ENCODE measurements around the gene ABCB4. TPM values are rescaled to one million over a fixed set of nuclear protein-coding genes. Genes with fewer than 3 reads are reported as not detected.

The ABCB4 gene
- polyA plus RNA-seq, 1 donor (not counting 4 experiments of a cell fraction or from before 2014, with no cell fraction given) = not detected

- no peak for DNase-seq (ENCODE audit: low read depth, low spot score)
- Histone ChIP-seq H3K79me2 (ENCODE audit: control insufficient read depth, insufficient read depth, low read length) (no peaks in the 10 kb centered on the region), H3K4me2 (ENCODE audit: control insufficient read depth, extremely low read depth, insufficient read depth, low read depth, low read length) (no peak overlapping the region), H3K27ac (ENCODE audit: control insufficient read depth, insufficient read depth, low read length) (no peak overlapping the region), H3K9me1 (ENCODE audit: control insufficient read depth, extremely low read depth, insufficient read depth, low read length) (no peaks in the 10 kb centered on the region), H3K4me3 (ENCODE audit: control insufficient read depth in 2 of 3, extremely low read depth in 1 of 3, insufficient read depth in 2 of 3, low read depth in 1 of 3, low read length in 3 of 3) (no peak overlapping the region), H4K20me1 (ENCODE audit: control insufficient read depth, extremely low read depth, insufficient read depth, low read length) (no peaks in the 10 kb centered on the region), H3K27me3 (ENCODE audit: control insufficient read depth, extremely low read depth, insufficient read depth, low read length) (no peaks in the 10 kb centered on the region), H3K36me3 (ENCODE audit: control insufficient read depth in 2 of 2, extremely low read depth in 1 of 2, insufficient read depth in 2 of 2, low read length in 2 of 2) (peaks cover 0 to 4% of the 10 kb centered on the region in 2 experiments), H3K4me1 (ENCODE audit: control insufficient read depth, extremely low read depth, insufficient read depth, low read length) (no peaks in the 10 kb centered on the region), H2AFZ (ENCODE audit: control insufficient read depth, low read length) (no peak overlapping the region), H3K9me3 (ENCODE audit: control insufficient read depth, low read depth, low read length) (no peaks in the 10 kb centered on the region), H3K9ac (ENCODE audit: control insufficient read depth, extremely low read depth, insufficient read depth, low read length) (no peak overlapping the region)
- FAIRE-seq = no peak
- no peak for TF ChIP-seq EZH2 (IDR thresholded peaks at IDR 0.05; ENCODE audit: low read length)
- TF ChIP-seq CTCF (optimal IDR thresholded peaks at IDR 0.05 in 1 of 3, IDR thresholded peaks at IDR 0.05 in 1 of 3, conservative IDR thresholded peaks at IDR 0.05 in 1 of 3; ENCODE audit: extremely low read depth in 1 of 3, insufficient read depth in 2 of 3, low read length in 3 of 3) = no peak
- dilution Hi-C loops (cut with MboI; ENCODE audit: extremely low pct_ligation_motif_present, low sequenced_read_pairs) = no loop called here
These were observed 84.3 kb downstream of the ABCB4 start for GRCh38 chr7:87391020-87391701.

DNA sequence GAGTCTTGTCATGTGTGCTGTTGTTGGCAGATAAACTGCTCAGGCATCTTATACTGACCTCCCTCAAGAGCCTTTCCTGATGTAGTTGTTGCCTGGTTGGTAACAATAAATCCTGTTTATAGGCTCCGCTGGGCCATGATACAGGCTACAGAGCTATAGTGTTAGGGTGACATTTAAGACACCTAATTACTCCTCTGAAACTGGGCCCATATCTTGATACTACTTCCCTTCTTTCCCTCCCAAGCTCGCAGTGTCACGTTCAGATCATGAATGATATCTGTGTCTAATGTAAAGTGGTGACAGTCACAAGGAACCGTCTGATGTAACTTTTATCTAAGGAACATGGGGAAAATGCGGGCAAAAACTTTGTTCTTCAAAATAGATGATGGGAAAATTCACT lies 94.6 kb downstream of the ABCB4 start:
- Histone ChIP-seq H3K4me2 (ENCODE audit: control insufficient read depth, extremely low read depth, insufficient read depth, low read depth, low read length) (no peak overlapping the region), H3K36me3 (ENCODE audit: control insufficient read depth in 2 of 2, extremely low read depth in 1 of 2, insufficient read depth in 2 of 2, low read length in 2 of 2) (peaks cover 0 to 2% of the 10 kb centered on the region in 2 experiments), H3K4me1 (ENCODE audit: control insufficient read depth, extremely low read depth, insufficient read depth, low read length) (no peaks in the 10 kb centered on the region), H3K9ac (ENCODE audit: control insufficient read depth, extremely low read depth, insufficient read depth, low read length) (no peak overlapping the region), H3K27me3 (ENCODE audit: control insufficient read depth, extremely low read depth, insufficient read depth, low read length) (no peaks in the 10 kb centered on the region), H3K4me3 (ENCODE audit: control insufficient read depth in 2 of 3, extremely low read depth in 1 of 3, insufficient read depth in 2 of 3, low read depth in 1 of 3, low read length in 3 of 3) (no peak overlapping the region), H3K9me1 (ENCODE audit: control insufficient read depth, extremely low read depth, insufficient read depth, low read length) (no peaks in the 10 kb centered on the region), H3K27ac (ENCODE audit: control insufficient read depth, insufficient read depth, low read length) (no peak overlapping the region), H2AFZ (ENCODE audit: control insufficient read depth, low read length) (no peak overlapping the region), H3K79me2 (ENCODE audit: control insufficient read depth, insufficient read depth, low read length) (no peaks in the 10 kb centered on the region), H3K9me3 (ENCODE audit: control insufficient read depth, low read depth, low read length) (no peaks in the 10 kb centered on the region), H4K20me1 (ENCODE audit: control insufficient read depth, extremely low read depth, insufficient read depth, low read length) (no peaks in the 10 kb centered on the region)
- no peak for FAIRE-seq
- DNase-seq (ENCODE audit: low read depth, low spot score) = no peak
- dilution Hi-C loops (cut with MboI; ENCODE audit: extremely low pct_ligation_motif_present, low sequenced_read_pairs) = no loop called here
- no peak for TF ChIP-seq EZH2 (IDR thresholded peaks at IDR 0.05; ENCODE audit: low read length)
- TF ChIP-seq CTCF (optimal IDR thresholded peaks at IDR 0.05 in 1 of 3, IDR thresholded peaks at IDR 0.05 in 1 of 3, conservative IDR thresholded peaks at IDR 0.05 in 1 of 3; ENCODE audit: extremely low read depth in 1 of 3, insufficient read depth in 2 of 3, low read length in 3 of 3) = no peak

All from keratinocyte (primary cell).